Esophagus muscularis mucosa (tissue), 3 donors: ENCODE measurements around the gene EFHC2.

Experiments used
- CTCF ChIP-seq, 3 experiments: fragments of 200-600 bp in 2 of 3; fragments of 450-650 bp in 1 of 3; sonication (generic) in 2 of 3; IDR thresholded peaks; one replicate each; pipeline ENCODE4 v1.5.1; 2017 to 2019; ENCODE audit warnings: antibody characterized with exemption in 3 of 3, mild to moderate bottlenecking in 2 of 3, moderate library complexity in 1 of 3
- POLR2A ChIP-seq: fragments of 450-650 bp; IDR thresholded peaks from one replicate; pipeline ENCODE4 v1.6.1; 2017; ENCODE audit warnings: antibody characterized with exemption, moderate library complexity, mild to moderate bottlenecking, low read depth

DNA sequence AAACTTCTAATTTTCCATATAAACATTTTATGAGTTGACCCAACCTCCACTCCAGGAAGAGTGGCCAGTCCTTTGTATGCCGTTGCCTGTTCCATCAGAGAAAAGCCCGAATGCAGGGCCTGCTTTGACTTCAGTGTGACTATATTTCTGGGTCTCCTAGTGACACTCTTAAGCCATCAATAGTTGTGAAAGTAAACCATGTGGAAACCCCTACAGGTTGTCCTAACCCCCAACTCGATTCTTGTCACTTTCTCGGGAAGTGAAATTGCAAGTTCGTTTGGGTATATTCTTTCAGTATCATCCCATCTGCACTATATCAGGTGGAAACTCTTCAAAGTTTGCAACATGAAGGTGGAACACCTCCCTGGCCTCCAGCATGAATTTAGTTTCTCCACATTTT lies 52.8 kb downstream of the EFHC2 start:
- TF ChIP-seq CTCF (IDR thresholded peaks at IDR 0.05), result no peak
- no peak for TF ChIP-seq POLR2A
